HepG2 (cell line): ENCODE results near the gene EIF1AD. TPM values are rescaled to one million over a fixed set of nuclear protein-coding genes. Genes with fewer than 3 reads are reported as not detected.

Experiments
- AFF4 ChIP-seq: sonication (generic); formaldehyde crosslinking; IDR thresholded peaks from 2 replicates; pipeline ENCODE4 v1.4.0; 2020; ENCODE audit warnings: missing genetic modification reagents
- ARNT2 ChIP-seq: sonication (generic); formaldehyde crosslinking; IDR thresholded peaks from 2 replicates; pipeline ENCODE4 v1.8.0; 2022; ENCODE audit warnings: mild to moderate bottlenecking, low read depth, missing genetic modification reagents, moderate library complexity
- CREB3 ChIP-seq: sonication (generic); formaldehyde crosslinking; IDR thresholded peaks from 2 replicates; pipeline ENCODE4 v1.5.0; 2020; ENCODE audit warnings: missing genetic modification reagents
- FOXA3 ChIP-seq: IDR thresholded peaks from 2 replicates; pipeline ENCODE4 v1.6.1; 2016; ENCODE audit warnings: missing genetic modification reagents, missing compliant biosample characterization
- FOXC1 ChIP-seq: sonication (generic); formaldehyde crosslinking; IDR thresholded peaks from 2 replicates; pipeline ENCODE4 v1.8.0; 2022; ENCODE audit warnings: mild to moderate bottlenecking, missing genetic modification reagents, borderline replicate concordance
- FOXM1 ChIP-seq: sonication (generic); formaldehyde crosslinking; IDR thresholded peaks from 2 replicates; pipeline ENCODE4 v1.5.0; 2020; ENCODE audit warnings: missing genetic modification reagents
- HDAC6 ChIP-seq: fragments of 200-600 bp; sonication (generic); IDR thresholded peaks from 2 replicates; pipeline ENCODE4 v1.7.0; 2017; ENCODE audit warnings: mild to moderate bottlenecking, antibody characterized with exemption, low read length, low read depth
- HINFP ChIP-seq: sonication (generic); formaldehyde crosslinking; IDR thresholded peaks from 2 replicates; pipeline ENCODE4 v1.4.0; 2020; ENCODE audit warnings: low read depth, mild to moderate bottlenecking, missing genetic modification reagents
- HOXA3 ChIP-seq: sonication (generic); formaldehyde crosslinking; IDR thresholded peaks from 2 replicates; pipeline ENCODE4 v1.5.0; 2020; ENCODE audit warnings: missing genetic modification reagents
- HOXA5 ChIP-seq: sonication (generic); formaldehyde crosslinking; IDR thresholded peaks from 2 replicates; pipeline ENCODE4 v1.4.0; 2020; ENCODE audit warnings: missing genetic modification reagents
- ISL2 ChIP-seq: sonication (generic); formaldehyde crosslinking; IDR thresholded peaks from 2 replicates; pipeline ENCODE4 v1.5.0; 2020; ENCODE audit warnings: missing genetic modification reagents
- MED13 ChIP-seq: sonication (generic); formaldehyde crosslinking; IDR thresholded peaks from 2 replicates; pipeline ENCODE4 v1.5.0; 2020; ENCODE audit warnings: missing genetic modification reagents
- MTF2 ChIP-seq: sonication (generic); formaldehyde crosslinking; IDR thresholded peaks from 2 replicates; pipeline ENCODE4 v1.5.0; 2020; ENCODE audit warnings: missing genetic modification reagents, borderline replicate concordance
- MYC ChIP-seq: sonication (generic); formaldehyde crosslinking; IDR thresholded peaks from 2 replicates; pipeline ENCODE4 v1.9.0; 2021; ENCODE audit warnings: missing genetic modification reagents, borderline replicate concordance
- NFKBIZ ChIP-seq: IDR thresholded peaks from 2 replicates; pipeline ENCODE4 v1.6.1; 2018; ENCODE audit warnings: missing genetic modification reagents, missing compliant biosample characterization
- PLRG1 ChIP-seq: fragments of 450-650 bp; conservative IDR thresholded peaks from 2 replicates; pipeline ENCODE4 v1.6.1; 2016
- TCF12 ChIP-seq, 2 experiments: fragments of 450-650 bp in 1 of 2; sonication (generic) in 1 of 2; formaldehyde crosslinking in 1 of 2; IDR thresholded peaks; 2 replicates each; pipeline versions ENCODE4 v1.6.1 to v1.8.0; 2017 to 2022; ENCODE audit warnings: antibody characterized with exemption in 1 of 2, mild to moderate bottlenecking in 1 of 2, missing genetic modification reagents in 1 of 2, moderate library complexity in 1 of 2
- TFDP1 ChIP-seq: IDR thresholded peaks from 2 replicates; pipeline ENCODE4 v1.6.1; 2016; ENCODE audit warnings: missing compliant biosample characterization, missing genetic modification reagents, borderline replicate concordance
- XRCC5 ChIP-seq: fragments of 200-400 bp; formaldehyde crosslinking; optimal IDR thresholded peaks from 2 replicates; pipeline ENCODE3; 2017; ENCODE audit warnings: mild to moderate bottlenecking, low read length
- ZFP36L1 ChIP-seq: sonication (generic); formaldehyde crosslinking; IDR thresholded peaks from 2 replicates; pipeline ENCODE4 v1.8.0; 2022; ENCODE audit warnings: mild to moderate bottlenecking, missing genetic modification reagents, moderate library complexity
- ZFX ChIP-seq: sonication (generic); formaldehyde crosslinking; IDR thresholded peaks from 2 replicates; pipeline ENCODE4 v1.4.0; 2020; ENCODE audit warnings: mild to moderate bottlenecking, low read depth, missing genetic modification reagents, moderate library complexity
- ZNF777 ChIP-seq: sonication (generic); formaldehyde crosslinking; IDR thresholded peaks from 2 replicates; pipeline ENCODE4 v1.4.0; 2020; ENCODE audit warnings: missing genetic modification reagents
- polyA plus RNA-seq, 8 experiments: library from polyadenylated mRNA; depleted of rRNA in 3 of 8; stranded (reverse) in 7 of 8; unstranded in 1 of 8; fragments of >200 nt; fragmentation: Illumina TruSeq in 4 of 8; extraction: Trizol in 4 of 8; gene quantifications; 2 replicates each; pipeline versions ENCODE4 v1.2.1 to v1.2.3, GENCODE V29; 2011 to 2016; ENCODE audit warnings: low read depth in 4 of 8, missing spikeins in 1 of 8, mixed read lengths in 1 of 8; ENCODE audit not compliant: insufficient read depth in 1 of 8
- total RNA-seq, 5 experiments: library from RNA; depleted of rRNA; stranded (reverse); fragments of >200 nt; fragmentation: Illumina TruSeq; extraction: Trizol; gene quantifications; 2 replicates each; pipeline ENCODE4 v1.2.3, GENCODE V29; 2016; ENCODE audit warnings: low read depth in 1 of 5

Gene EIF1AD
- total and polyA plus RNA-seq, 2 of the 13 experiments (the other 11 are each of a cell fraction or from before 2014, with no cell fraction given), result 18.2 to 30.8 TPM

- TF ChIP-seq AFF4 (CRISPR knock-in tag) (no peak), CREB3 (CRISPR knock-in tag) (peak; percentile 59; the same call in 1 of the 2 replicates), MTF2 (CRISPR knock-in tag) (0 out of 2 replicates have a peak, but pooled peaks have one; percentile 58), FOXM1 (CRISPR knock-in tag) (0 out of 2 replicates have a peak, but pooled peaks have one; percentile 39), TFDP1 (CRISPR knock-in tag) (peak; percentile 55; the same call in 1 of the 2 replicates), PLRG1 (no peak), HOXA3 (peak; percentile 52; the same call in 1 of the 2 replicates), ZFP36L1 (no peak), XRCC5 (peak; percentile 92), FOXC1 (peak; percentile 83; the same call in 1 of the 2 replicates), ZNF777 (0 out of 2 replicates have a peak, but pooled peaks have one; percentile 24), ZFX (CRISPR knock-in tag) (peak; percentile 65), ARNT2 (CRISPR knock-in tag) (no peak), HOXA5 (peak; percentile 37; the same call in 1 of the 2 replicates), TCF12 (IDR thresholded peaks at IDR 0.05) (no peak), TCF12 (CRISPR knock-in tag; IDR thresholded peaks at IDR 0.05) (no peak), HINFP (no peak), FOXA3 (CRISPR knock-in tag) (0 out of 2 replicates have a peak, but pooled peaks have one; percentile 12), ISL2 (CRISPR knock-in tag) (peak; percentile 36; the same call in 1 of the 2 replicates), MYC (CRISPR knock-in tag) (peak; percentile 58; the same call in 1 of the 2 replicates), HDAC6 (no peak), MED13 (CRISPR knock-in tag) (0 out of 2 replicates have a peak, but pooled peaks have one; percentile 48), NFKBIZ (CRISPR knock-in tag) (no peak)
Measured at GRCh38 chr11:66022401-66023185, 20.6 kb upstream of the EIF1AD start (continued).
